Esophagus squamous epithelium (tissue), 5 donors: ENCODE results near the gene IL32. TPM values are rescaled to one million over a fixed set of nuclear protein-coding genes. Genes with fewer than 3 reads are reported as not detected.

ENCODE experiments used
- DNase-seq: peaks from one replicate; lab custom pipeline; 2025; lab: John Stamatoyannopoulos, UW
- H3K27ac ChIP-seq, 4 donors: fragments of 200-600 bp; sonication (generic); one replicate each; pipeline ENCODE4 v1.5.1; 2016 to 2019; ENCODE audit warnings: mild to moderate bottlenecking in 1 of 4
- H3K27me3 ChIP-seq, 4 donors: fragments of 200-600 bp; sonication (generic); 1 replicate in 3 of 4; 2 replicates in 1 of 4; pipeline versions ENCODE4 v1.5.1 to v1.6.0; 2017 to 2021; ENCODE audit warnings: antibody characterized with exemption in 1 of 4
- H3K36me3 ChIP-seq, 3 donors: fragments of 200-600 bp; sonication (generic); one replicate each; pipeline ENCODE4 v1.5.1; 2016 to 2019
- H3K4me1 ChIP-seq, 3 donors: fragments of 200-600 bp; sonication (generic); one replicate each; pipeline ENCODE4 v1.5.1; 2017 to 2019
- H3K4me3 ChIP-seq, 4 donors: fragments of 200-600 bp; sonication (generic); 1 replicate in 3 of 4; 2 replicates in 1 of 4; pipeline ENCODE4 v1.5.1; 2016 to 2019; ENCODE audit warnings: mild to moderate bottlenecking in 2 of 4, moderate library complexity in 1 of 4
- H3K9me3 ChIP-seq, 3 donors: fragments of 200-600 bp; sonication (generic); one replicate each; pipeline ENCODE4 v1.5.1; 2016 to 2019
- POLR2A ChIP-seq, 4 donors: fragments of 450-650 bp; IDR thresholded peaks; one replicate each; pipeline ENCODE4 v1.6.1; 2017; ENCODE audit warnings: antibody characterized with exemption in 4 of 4, mild to moderate bottlenecking in 4 of 4, moderate library complexity in 3 of 4
- WGBS, 2 donors: methylation state at CpG; one replicate each; pipeline ENCODE4 v1.1.5; 2018; 5-methylcytosine and 5-hydroxymethylcytosine counted together
- intact Hi-C: fragments of 100-400 bp; cut with DNase I; formaldehyde crosslinking; loops from one replicate; pipeline ENCODE4 v1.15.0; 2022
- total RNA-seq, 4 donors: library from RNA; depleted of rRNA; stranded (reverse); fragments of >200 nt; gene quantifications; one replicate each; pipeline ENCODE4 v1.1.0, GENCODE V29; 2016
- TF ChIP-seq, protein P1 (sequence below), 6 experiments: fragments of 450-650 bp in 4 of 6; fragments of 200-600 bp in 2 of 6; sonication (generic) in 2 of 6; IDR thresholded peaks; one replicate each; pipeline ENCODE4 v1.5.1; 2016 to 2019; ENCODE audit warnings: antibody characterized with exemption in 6 of 6, mild to moderate bottlenecking in 4 of 6, moderate library complexity in 4 of 6
- donor health status: DM: yes; HTN: yes; CAD: no.

Gene IL32
- total RNA-seq, 4 donors from 2014 or later: 4.6 to 31.7 (median 17.3) TPM

DNA sequence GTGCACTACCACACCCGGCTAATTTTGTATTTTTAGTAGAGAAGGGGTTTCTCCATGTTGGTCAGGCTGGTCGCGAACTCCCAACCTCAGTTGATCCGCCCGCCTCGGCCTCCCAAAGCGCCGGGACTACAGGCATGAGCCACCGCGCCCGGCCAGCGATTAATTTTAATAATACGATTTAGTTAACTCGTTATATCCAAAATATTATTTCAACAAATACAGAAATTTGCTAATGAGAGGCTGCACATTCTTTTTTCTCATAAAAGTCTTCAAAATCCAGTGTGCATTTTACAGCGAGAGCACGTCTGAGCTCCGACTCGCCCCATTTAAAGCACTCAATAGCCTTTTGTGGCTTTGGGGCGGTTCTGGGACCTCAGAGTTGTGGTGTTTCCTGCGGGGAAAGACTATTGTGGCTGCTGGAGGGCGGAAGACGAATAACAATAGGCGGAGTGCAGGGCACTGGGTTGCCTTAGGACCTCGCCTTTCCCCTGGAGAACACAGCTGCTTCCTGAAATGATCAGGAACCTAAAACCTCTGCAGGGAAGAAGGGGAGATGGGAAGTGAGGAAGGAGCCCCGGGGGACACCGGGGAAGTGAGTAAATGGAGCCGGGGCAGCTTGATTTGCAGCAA is 36.5 kb downstream of the IL32 start:
- intact Hi-C loops: no loop called here
- Histone ChIP-seq H3K36me3 (no peaks in the 10 kb centered on the region), H3K27ac (peak overlapping the region in 3 of 4 donors; percentile 13 to 60 (median 53)), H3K4me3 (no peak overlapping the region), H3K9me3 (no peaks in the 10 kb centered on the region), H3K27me3 (peaks cover 0 to 22% (median 0%) of the 10 kb centered on the region in 4 donors), H3K4me1 (peaks cover 10 to 46% (median 11%) of the 10 kb centered on the region in 3 donors)
- TF ChIP-seq, protein P1, sequence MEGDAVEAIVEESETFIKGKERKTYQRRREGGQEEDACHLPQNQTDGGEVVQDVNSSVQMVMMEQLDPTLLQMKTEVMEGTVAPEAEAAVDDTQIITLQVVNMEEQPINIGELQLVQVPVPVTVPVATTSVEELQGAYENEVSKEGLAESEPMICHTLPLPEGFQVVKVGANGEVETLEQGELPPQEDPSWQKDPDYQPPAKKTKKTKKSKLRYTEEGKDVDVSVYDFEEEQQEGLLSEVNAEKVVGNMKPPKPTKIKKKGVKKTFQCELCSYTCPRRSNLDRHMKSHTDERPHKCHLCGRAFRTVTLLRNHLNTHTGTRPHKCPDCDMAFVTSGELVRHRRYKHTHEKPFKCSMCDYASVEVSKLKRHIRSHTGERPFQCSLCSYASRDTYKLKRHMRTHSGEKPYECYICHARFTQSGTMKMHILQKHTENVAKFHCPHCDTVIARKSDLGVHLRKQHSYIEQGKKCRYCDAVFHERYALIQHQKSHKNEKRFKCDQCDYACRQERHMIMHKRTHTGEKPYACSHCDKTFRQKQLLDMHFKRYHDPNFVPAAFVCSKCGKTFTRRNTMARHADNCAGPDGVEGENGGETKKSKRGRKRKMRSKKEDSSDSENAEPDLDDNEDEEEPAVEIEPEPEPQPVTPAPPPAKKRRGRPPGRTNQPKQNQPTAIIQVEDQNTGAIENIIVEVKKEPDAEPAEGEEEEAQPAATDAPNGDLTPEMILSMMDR (IDR thresholded peaks at IDR 0.05): no peak
- no peak for TF ChIP-seq POLR2A (IDR thresholded peaks at IDR 0.05)
- no peak for DNase-seq
- WGBS, 2 donors: 24 to 62% methylated on average over 27 of the region's 27 CpGs

DNA sequence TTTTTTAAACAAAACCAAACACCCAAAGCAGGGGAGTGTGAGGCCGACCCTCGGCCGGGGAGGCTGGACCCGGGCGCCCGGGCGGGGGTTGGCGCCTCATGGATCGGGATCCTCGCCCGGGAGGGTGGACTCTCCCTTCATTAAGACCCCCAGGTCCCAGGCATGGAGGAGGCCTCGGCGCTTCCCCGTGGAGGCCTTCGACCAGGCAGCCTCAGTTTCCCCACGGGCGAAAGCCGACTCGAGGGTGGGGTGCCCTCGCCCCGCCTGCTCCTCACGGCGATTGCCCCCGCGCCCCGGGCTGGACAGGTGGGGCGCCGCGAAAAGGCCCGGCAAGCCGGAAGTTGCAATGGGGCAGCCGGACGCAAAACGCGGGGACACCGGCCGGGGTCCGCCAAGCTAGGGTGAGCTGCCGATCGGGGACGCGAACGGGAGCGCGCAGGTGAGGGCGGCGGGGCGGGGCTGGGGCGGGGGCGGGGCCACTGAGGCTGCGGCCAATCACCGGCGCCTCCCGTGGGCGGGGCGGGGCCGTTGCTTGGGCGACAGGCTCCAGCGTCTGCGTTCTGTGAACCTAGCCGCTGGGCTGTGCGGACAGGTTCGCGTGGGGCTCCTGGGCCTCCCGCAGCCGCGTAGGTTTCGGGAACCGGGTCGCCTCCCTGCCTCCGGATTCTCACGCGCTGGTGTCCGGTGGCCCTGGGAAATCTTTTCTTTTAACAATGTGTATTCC is 40.9 kb downstream of the IL32 start:
- WGBS, 2 donors: 1 to 4% methylated on average over 23 to 27 of the region's 74 CpGs
- H3K27me3 ChIP-seq: no peaks in the 10 kb centered on the region
- intact Hi-C loops: no loop called here
- H3K36me3 ChIP-seq: no peaks in the 10 kb centered on the region
- H3K4me1 ChIP-seq: peaks cover 5 to 31% (median 6%) of the 10 kb centered on the region in 3 donors
- peak; percentile 63 for DNase-seq
- peak overlapping the region; percentile 48 to 83 (median 72) for H3K4me3 ChIP-seq
- H3K27ac ChIP-seq: peak overlapping the region; percentile 85 to 94 (median 91)
- H3K9me3 ChIP-seq: no peaks in the 10 kb centered on the region
- TF ChIP-seq, protein P1 (IDR thresholded peaks at IDR 0.05): no peak
- TF ChIP-seq POLR2A (IDR thresholded peaks at IDR 0.05): peak in 1 of 4 donors; percentile 55

DNA sequence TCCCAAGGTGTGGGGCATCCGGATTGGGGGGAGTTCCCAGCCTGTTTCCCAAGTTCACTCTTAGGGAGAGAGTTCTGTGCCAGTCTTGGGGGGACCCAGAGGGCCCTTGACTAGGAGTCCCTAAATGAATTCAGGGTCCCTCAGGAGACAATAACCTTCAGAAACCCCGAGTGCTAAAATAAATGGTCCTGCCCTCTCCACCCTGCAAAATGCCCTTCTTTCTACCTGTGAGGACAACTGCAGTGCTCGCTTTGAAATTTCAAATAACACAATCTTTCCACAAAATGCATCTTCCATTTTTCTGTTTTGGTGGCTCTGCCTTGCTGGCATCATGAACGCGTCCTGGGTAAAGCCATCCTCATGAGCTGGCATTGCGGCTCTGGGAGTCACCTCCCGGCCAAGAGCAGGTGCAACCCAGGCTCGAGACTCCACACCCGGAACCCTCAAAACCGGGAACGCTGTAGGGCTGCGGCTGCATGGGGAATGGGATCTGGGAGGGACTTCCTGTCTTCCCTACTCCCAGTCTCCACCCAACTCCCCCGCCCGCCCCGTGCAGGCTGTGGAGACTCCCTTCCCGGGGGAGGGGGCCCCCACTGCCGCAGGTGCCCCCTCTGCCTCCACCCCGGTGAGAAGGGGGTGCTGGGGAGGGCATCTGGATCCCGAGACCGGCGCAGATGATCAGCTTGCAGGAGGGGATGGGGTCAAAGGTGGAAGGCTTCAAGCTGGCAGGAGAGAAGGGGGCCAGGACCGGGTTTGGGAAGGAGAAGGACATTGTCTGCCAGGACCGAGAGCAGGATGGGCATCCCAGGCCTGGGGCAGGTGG is 46.8 kb downstream of the IL32 start, which contains the start of gene ZNF205:
TSS of gene ZNF205 (plus strand) at position 529 of the 823 bp plus-strand sequence. CDS start 845 bp downstream, outside the sequence.
- intact Hi-C loops: no loop called here
- H3K27ac ChIP-seq: peak within 1 kb of the TSS; percentile 55 to 86 (median 71)

GRCh38 chr16:3112881-3113574 is 47.6 kb downstream of the IL32 start:
- intact Hi-C loops: no loop called here
- DNase-seq: no peak
- WGBS, 2 donors: 8 to 16% methylated on average over 11 to 16 of the region's 19 CpGs
- Histone ChIP-seq H3K27me3 (no peaks in the 10 kb centered on the region), H3K27ac (peak overlapping the region; percentile 55 to 86 (median 71)), H3K9me3 (no peaks in the 10 kb centered on the region), H3K36me3 (peaks cover 6 to 38% (median 18%) of the 10 kb centered on the region in 3 donors), H3K4me1 (peaks cover 13 to 40% (median 21%) of the 10 kb centered on the region in 3 donors), H3K4me3 (peak overlapping the region; percentile 45 to 78 (median 76))
- TF ChIP-seq, protein P1 (IDR thresholded peaks at IDR 0.05): no peak
- TF ChIP-seq POLR2A (IDR thresholded peaks at IDR 0.05): no peak

More for the DNA sequence above, 46.8 kb downstream of the IL32 start, which contains the start of gene ZNF205:
- TF ChIP-seq, protein P1 (IDR thresholded peaks at IDR 0.05): no peak
- TF ChIP-seq POLR2A (IDR thresholded peaks at IDR 0.05): no peak
- DNase-seq: no peak
- Histone ChIP-seq H3K36me3 (peaks cover 6 to 33% (median 15%) of the 10 kb centered on the region in 3 donors), H3K4me3 (peak within 1 kb of the TSS; percentile 45 to 78 (median 76)), H3K4me1 (peaks cover 13 to 43% (median 21%) of the 10 kb centered on the region in 3 donors), H3K27me3 (no peaks in the 10 kb centered on the region), H3K9me3 (no peaks in the 10 kb centered on the region)
- 12 to 23% methylated on average over 6 to 13 of the region's 23 CpGs for WGBS, 2 donors
